C4-2B (cell line): ENCODE measurements around the gene PCDHGB1.
"Not testable (repeated sequence)": the region's sequence is repeated elsewhere in the genome, so short reads cannot be mapped to it uniquely, and the experiment has no call there.

Source experiments
- H3K27ac ChIP-seq: fragments of 450-650 bp; 2 replicates; pipeline ENCODE4 v1.5.1; 2017
- ZFX ChIP-seq: fragments of 450-650 bp; IDR thresholded peaks from 2 replicates; pipeline ENCODE4 v1.6.1; 2017
- TF ChIP-seq, protein P1 (sequence below): fragments of 450-650 bp; conservative IDR thresholded peaks from 2 replicates; pipeline ENCODE4 v1.5.1; 2017; ENCODE audit warnings: mild to moderate bottlenecking

The PCDHGB1 gene

DNA sequence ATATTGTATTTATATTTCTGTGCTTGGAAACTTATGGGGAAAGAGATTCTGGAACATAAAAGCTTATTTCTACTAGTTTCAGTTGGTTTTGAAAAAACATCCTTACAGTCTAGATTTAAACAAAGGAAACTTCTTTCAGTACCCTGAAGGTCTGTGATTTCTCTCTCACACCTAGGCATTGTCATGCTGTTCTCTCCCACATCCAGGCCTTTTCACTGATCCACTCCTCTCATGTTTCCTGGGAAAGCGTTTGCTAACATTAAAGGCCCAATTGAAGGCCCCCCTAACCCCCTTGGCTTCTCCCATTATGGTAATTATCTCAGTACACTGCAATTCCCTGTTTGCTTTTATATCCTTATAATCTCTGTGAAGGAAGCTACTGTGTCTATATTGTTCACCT lies 7.1 kb upstream of the PCDHGB1 start:
- no peak overlapping the region for H3K27ac ChIP-seq
- TF ChIP-seq, protein P1, sequence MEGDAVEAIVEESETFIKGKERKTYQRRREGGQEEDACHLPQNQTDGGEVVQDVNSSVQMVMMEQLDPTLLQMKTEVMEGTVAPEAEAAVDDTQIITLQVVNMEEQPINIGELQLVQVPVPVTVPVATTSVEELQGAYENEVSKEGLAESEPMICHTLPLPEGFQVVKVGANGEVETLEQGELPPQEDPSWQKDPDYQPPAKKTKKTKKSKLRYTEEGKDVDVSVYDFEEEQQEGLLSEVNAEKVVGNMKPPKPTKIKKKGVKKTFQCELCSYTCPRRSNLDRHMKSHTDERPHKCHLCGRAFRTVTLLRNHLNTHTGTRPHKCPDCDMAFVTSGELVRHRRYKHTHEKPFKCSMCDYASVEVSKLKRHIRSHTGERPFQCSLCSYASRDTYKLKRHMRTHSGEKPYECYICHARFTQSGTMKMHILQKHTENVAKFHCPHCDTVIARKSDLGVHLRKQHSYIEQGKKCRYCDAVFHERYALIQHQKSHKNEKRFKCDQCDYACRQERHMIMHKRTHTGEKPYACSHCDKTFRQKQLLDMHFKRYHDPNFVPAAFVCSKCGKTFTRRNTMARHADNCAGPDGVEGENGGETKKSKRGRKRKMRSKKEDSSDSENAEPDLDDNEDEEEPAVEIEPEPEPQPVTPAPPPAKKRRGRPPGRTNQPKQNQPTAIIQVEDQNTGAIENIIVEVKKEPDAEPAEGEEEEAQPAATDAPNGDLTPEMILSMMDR: no peak
- TF ChIP-seq ZFX: no peak

DNA sequence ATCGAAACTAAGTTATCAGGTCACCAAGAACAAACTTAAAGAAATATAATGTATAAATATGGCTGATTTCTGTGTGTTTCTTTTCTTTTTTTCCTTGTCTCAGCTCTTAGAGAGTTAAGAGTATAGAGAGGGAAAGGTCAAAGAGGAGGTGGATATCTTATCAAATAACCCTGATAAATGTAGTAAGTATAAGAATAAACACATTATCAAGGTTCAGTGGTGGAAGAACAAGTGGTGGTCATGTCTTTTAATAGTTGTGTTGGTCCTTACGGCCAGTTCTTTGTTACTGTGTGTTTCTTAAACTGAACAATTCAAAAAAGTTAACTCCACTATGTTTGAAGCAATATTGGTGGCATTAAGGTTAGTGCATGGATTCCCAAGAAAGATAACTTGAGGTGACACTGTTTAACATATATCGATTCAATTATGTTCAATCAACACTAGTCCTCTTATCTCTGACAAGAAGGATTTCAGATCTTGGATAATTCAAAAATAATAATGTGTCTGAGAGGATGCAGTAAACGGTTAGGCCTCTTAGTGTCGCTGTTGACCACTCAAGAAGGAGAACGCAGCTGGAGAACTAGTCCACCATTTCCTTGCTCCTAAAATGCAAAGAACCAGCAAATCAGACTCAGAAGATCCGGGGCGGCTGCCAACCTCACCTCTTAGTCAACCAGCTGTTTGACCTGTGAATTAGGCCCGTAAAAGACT lies 6.5 kb upstream of the PCDHGB1 start, which contains the start of gene PCDHGA3:
Gene PCDHGA3, plus strand, starts transcription at position 588 of the 711 bp plus-strand sequence. CDS start 205 bp downstream, outside the sequence.
- no peak for TF ChIP-seq ZFX
- TF ChIP-seq, protein P1: peak; percentile 66

DNA sequence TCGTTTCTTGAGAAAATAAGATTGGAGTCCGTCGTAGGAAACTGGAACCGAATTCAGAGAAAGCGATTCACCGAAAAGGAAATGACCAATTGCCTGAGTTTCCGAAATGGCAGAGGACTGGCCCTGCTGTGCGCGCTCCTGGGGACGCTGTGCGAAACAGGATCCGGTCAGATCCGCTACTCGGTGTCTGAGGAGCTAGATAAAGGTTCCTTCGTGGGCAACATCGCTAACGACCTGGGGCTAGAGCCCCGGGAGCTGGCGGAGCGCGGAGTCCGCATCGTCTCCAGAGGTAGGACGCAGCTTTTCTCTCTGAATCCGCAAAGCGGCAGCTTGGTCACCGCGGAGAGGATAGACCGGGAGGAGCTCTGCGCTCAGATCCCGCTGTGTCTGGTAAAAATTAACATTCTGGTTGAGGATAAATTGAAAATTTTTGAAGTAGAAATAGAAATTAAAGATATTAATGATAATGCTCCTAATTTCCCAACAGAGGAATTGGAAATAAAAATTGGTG lies 5.9 kb upstream of the PCDHGB1 start:
- H3K27ac ChIP-seq: no peak overlapping the region
- TF ChIP-seq, protein P1: peak; percentile 35
- TF ChIP-seq ZFX: no peak

More for the DNA sequence above, 6.5 kb upstream of the PCDHGB1 start, which contains the start of gene PCDHGA3:
- H3K27ac ChIP-seq: no peak within 1 kb of the TSS

DNA sequence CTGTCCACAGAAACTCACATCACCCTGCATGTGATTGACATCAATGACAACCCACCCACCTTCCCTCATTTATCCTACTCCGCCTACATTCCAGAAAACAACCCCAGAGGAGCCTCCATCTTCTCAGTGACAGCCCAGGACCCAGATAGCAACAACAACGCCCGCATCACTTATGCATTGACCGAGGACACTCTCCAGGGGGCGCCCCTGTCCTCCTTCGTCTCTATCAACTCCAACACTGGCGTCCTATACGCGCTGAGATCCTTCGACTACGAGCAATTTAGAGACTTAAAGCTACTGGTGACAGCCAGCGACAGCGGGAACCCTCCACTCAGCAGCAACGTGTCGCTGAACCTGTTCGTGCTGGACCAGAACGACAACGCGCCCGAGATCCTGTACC lies 4.6 kb upstream of the PCDHGB1 start:
- TF ChIP-seq, protein P1: peak; percentile 25
- TF ChIP-seq ZFX: no peak
- H3K27ac ChIP-seq: no peak overlapping the region

DNA sequence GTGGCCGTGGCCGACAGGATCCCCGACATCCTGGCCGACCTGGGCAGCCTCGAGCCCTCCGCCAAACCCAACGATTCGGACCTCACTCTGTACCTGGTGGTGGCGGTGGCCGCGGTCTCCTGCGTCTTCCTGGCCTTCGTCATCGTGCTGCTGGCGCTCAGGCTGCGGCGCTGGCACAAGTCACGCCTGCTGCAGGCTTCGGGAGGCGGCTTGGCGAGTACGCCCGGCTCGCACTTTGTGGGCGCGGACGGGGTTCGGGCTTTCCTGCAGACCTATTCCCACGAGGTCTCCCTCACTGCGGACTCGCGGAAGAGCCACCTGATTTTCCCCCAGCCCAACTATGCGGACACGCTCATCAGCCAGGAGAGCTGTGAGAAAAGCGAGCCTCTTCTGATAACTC lies 3.9 kb upstream of the PCDHGB1 start:
- H3K27ac ChIP-seq: not testable (repeated sequence)

DNA sequence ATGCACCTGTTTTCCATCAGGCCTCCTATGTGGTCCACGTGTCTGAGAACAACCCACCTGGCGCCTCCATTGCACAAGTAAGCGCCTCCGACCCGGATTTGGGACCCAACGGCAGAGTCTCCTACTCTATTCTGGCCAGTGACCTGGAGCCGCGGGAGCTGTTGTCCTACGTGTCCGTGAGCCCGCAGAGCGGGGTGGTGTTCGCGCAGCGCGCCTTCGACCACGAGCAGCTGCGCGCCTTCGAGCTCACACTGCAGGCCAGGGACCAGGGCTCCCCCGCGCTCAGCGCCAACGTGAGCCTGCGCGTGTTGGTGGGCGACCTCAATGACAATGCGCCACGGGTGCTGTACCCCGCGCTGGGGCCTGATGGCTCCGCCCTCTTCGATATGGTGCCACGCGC lies 1.7 kb downstream of the PCDHGB1 start:
- H3K27ac ChIP-seq: no peak overlapping the region
- TF ChIP-seq, protein P1: no peak
- TF ChIP-seq ZFX: no peak

DNA sequence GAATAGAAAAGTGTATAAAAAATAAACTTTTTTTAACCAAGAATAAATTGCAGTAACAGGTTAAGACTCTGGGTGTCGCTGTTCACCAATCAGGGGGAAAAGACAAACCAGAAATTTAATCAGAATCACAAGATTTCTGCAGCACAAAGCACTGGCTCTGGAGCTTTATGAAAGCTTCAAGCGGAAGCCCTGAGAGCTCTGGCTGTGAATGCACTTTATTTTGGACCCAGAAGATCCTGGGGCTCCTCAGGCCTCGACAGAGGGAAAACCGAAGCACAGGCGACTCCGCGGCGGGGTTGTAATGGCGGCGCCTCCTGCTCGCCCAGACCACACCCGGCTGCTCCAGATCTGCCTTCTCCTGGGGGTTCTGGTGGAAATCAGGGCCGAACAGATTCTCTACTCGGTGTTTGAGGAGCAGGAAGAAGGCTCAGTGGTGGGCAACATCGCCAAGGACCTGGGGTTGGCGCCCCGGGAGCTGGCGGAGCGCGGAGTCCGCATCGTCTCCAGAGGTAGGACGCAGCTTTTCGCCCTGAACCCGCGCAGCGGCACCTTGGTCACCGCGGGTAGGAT lies 5.1 kb downstream of the PCDHGB1 start, which contains the start of gene PCDHGA4:
Gene PCDHGA4, plus strand, starts transcription at position 122 of the 570 bp plus-strand sequence. Its CDS starts 87 bp downstream, at position 209.
- H3K27ac ChIP-seq: no peak within 1 kb of the TSS
- TF ChIP-seq, protein P1: peak; percentile 78
- no peak for TF ChIP-seq ZFX
